Hematopoietic multipotent progenitor cell treated with erythropoietin and hydrocortisone succinate and interleukin-3 and kit ligand, for 8 days (in vitro differentiated cells): Measurements from ENCODE around the gene SPATA3.

Experiments used
- DNase-seq: peaks from one replicate; pipeline ENCODE4 v3.0.0-alpha.2; 2015

The SPATA3 gene

DNA sequence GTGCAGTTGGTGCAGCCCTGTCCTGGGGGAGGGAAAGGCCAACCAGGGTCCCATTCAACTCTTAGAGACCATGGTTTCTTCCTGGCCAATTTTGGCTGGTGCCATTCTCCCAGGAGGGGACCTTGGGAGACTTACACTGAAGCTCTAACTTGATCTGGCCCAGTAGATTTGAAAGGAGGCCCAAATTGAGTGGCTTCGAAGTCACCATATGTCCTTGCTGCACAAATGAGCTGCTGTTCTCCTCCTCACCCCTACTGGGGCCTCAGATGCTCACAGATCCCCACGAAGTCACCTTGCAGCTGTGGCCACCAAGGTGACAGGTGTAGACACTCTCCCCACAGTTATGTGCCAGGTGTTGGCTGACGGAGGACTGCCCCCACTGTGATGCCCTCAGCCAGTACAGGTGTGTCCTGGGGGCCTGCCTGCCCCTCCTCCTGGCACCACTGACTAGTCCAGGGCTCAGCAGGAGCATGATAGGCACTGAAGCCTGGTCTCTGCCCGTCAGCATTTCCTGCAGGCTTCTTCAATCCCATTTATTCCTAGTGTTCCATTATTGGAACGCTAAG lies 36.7 kb downstream of the SPATA3 start:
- DNase-seq: no peak

DNA sequence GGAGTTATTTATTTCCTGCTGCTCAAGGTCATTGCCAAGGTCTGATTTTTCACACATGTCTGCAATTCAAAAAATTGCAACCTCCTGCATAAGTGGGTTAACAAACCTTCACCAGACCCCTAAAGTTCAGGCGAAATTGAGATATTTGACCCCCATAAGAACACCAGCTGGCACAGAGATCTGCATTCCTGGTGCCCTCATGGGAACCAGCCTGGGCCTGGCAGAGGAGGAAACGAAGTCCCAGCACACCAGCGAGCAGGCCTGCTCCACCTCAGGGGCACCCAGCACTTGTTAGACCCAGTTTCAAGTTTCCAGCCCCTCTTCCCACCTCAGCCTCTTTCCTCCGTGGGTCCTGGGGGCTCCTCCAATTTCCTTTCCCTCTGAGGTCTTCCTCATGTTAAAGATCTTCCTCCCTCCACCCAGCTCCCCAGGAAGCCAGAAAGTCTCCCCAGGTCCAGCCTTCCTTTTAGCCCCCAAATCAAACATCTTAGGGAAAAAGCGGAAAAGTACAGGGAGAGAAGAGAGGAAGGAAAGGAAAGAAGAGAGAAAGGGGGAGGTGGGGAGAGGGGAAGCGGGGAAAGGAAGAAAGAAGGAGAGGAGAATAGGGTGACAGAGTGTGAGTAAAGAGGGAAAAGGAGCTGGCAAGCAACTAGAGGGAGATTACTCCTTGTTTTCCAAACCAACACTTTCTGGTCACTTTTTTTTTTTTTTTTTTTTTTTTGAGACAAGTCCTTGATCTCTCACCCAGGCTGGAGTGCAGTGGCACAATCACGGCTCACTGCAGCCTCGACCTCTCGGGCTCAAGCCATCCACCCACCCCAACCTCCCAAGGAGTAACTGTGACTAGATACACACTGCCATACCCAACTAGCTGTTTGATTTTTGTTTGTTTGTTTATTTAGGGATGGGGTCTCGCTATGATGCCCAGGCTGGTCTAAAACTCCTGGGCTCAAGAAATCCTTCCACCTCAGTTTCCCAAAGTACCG lies 37.5 kb downstream of the SPATA3 start:
- no peak for DNase-seq

DNA sequence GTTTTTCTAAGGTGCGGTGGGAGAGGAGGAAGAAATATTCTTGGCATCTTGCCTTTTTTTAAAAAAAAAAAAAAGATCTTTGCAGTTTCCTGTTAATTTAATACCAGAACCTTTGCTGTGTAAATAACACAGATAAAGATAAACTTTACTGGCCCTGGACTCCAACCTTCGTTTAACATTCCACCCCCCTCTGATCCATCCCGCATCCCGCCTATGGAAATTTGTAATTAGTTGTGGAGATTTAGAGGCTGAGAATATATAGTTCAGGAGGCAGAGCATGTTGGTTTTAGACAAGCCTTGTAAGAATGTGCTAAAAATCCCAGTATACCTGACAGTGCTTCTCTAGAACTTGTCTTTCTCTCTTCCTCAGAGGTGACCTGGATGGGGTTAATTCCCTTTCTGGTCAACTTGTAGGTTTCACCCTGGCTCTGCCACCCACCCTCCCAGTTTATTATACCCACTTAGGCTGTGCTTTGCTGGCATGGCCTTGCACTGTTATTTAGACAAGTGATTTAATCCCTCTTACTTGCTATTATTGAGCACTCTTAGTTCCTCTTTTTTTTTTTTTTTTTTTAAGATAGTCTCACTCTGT lies 38.5 kb downstream of the SPATA3 start:
- DNase-seq: no peak

DNA sequence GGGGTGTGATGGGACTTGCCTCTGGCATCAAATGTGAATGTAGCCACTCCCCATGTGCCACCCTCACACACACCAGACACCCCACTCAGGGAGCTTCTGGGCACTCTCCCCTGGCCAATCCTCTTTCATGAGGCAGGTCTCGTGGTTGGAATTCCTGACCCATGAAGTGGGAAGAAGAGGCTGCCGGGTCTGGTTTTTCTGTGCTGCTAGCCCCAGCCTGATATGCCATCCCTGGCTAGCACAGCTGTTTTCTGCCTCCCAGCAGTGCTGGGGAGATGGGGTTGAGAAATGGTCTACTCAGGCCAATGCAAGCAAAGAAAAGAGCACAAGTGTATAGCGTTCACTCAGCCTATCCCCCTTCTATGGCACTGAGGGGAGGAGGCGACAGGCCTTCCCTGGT lies 40.2 kb downstream of the SPATA3 start:
- no peak for DNase-seq

DNA sequence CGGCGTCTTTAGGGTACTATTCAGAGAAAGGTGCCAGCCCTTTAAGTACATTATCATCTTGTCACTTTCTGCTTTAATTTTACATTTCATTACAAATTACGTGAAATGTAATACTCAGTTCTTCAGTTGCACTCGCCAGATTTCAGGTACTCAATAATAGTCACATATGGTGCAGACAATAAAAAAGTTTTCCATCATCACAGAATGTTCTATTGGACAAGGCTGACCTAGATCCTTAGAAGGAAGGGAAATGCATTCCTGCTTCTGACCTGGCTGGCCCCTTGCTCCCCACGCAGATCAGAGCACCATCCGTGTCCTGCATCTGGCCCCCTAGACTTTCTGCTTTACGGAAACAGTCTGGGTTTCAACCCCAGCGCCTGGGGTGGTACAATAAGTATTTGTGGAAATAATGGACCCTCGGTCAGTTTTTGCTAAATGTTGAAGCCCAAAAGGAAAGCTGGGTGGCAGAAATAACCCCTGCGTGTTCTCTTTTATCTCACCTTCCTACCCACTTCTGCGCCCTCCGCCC lies 40.7 kb downstream of the SPATA3 start:
- no peak for DNase-seq

DNA sequence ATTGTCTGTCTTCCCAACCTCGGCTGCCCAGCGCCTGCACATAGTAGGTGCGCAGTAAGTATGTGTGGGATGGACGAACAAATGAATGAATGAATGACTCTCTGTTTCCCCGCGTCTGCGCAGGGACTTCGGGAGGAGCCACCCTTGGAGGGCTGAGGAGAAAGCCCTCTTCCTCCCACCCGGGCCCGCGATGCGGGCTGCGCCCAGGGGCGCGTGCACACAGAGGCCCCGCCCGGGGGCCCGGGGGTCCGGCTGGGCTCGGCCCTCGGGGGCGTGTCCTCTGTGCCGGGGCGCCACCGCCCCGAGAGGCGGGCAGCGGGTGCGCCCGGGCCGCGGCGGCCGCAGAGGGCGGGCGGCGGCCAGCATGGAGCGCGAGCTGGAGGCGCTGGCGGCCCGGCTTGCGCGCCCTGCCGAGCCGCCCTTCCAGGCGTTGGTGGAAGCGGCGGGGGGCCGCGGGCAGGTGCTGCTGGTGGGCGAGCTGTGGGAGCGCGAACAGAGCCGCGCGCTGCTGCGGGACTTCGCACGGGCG lies 41.3 kb downstream of the SPATA3 start, which contains the start of gene C2orf72:
C2orf72 (plus strand) TSS at position 322 of the 529 bp plus-strand sequence; CDS start at position 365, 43 bp downstream.
- DNase-seq: no peak

DNA sequence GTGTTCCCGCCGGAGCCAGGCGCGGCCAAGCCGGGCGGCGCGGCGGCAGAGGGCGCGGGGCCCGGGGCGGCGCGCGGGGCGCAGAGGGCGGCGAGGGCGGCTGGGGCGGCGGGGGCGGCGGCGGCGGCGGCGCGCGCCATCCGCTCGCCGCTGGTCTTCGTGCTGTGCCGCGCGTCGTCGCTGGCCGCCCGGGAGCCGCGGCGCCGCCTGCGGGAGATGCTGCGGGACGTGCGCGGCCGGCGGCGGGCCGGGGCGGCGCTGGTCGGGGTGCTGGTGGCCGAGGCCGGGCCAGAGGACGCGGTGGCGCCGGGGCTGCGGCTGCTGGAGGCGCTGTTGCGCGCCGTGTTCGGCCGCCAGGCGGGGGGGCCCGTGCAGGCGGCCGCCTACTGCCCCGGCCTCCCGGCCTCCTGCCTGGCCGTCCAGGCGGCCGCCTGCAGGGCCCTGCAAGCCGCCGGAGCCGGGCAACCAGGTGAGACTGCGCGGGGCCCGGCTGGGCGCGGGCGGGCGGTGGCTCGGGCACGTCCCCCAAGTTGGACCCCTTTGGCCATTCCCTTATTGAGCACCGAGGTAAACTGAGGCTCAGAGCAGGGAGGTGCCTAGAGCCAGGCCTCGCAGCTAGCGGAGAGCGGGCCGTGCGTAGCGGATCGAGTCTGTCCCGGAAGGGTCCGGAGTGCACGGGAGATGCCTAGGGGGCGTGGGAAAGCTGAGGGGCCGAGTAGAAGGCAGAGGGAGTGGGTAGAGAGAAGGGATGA lies 42.0 kb downstream of the SPATA3 start:
- no peak for DNase-seq

DNA sequence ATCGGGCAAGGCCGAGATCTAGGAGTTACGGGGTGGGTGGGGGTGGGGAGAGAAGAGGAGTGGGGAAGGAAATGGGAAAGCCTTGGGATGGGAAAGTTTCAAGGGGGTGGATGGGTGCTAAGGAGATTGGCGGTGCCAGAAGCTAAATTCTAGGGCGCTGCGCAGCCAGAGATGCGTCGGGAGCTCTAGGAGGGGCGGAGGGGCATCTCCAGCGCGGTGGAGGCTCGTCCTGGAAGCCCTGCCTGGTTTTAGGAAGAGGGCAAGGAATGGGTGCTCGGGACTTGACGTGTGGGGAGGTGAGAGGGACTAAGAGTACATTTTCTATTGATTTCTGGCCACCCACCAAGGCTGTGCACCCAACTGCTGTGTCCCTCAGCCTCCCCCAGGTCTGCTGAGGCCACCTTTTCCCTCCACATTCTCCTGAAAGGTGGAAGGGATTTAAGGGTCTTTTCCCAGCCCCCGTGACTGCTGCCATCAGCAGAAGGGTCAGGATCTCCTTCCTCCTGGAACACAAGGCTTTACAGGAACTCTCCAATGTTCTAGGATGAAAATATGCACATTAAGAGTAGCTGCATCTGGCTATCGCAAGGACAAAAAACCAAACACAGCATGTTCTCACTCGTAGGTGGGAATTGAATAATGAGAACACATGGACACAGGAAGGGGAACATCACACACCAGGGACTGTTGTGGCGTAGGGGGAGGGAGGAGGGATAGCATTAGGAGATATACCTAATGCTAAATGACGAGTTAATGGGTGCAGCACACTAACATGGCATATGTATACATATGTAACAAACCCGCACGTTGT lies 42.8 kb downstream of the SPATA3 start:
- DNase-seq: no peak

DNA sequence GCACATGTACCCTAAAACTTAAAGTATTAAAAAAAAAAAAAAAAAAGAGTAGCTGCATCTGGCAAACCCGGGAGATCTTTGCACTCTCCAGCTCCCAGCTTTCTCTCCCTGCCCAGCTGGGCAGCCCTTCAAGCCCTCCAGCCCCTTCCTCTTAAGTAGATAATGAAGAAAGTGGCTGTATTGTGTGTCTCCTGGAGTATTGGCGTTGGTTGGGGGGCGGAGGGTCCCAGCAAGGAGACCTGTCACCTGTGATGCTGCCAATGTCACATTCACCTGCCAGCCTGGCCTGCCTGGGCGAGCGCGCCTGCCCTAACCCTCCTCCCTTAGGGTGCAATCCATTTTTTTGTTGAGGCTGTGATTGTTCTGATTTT lies 43.4 kb downstream of the SPATA3 start:
- DNase-seq: no peak

DNA sequence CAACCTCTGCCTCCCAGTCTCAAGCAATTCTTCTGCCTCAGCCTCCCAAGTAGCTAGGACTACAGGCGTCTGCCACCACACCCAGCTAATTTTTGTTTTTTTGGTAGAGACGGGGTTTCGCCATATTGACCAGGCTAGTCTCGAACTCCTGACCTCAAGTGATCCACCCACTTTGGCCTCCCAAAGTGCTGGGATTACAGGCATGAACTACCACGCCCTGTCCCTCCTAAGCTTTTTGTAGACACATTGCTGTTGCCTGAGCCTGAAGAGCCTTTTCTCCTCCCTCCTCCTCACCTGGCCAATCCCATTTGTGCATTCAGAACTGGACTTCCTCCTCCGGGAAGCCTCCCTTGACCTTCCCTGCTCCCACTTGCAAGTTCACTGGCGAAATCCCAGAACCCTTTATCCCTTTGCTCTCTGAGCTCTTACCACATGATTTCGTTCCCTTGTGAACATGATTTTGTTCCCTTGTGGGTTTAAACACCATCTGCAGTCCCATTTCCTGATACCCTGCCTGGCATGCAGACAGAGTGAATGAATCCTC lies 44.0 kb downstream of the SPATA3 start:
- no peak for DNase-seq

DNA sequence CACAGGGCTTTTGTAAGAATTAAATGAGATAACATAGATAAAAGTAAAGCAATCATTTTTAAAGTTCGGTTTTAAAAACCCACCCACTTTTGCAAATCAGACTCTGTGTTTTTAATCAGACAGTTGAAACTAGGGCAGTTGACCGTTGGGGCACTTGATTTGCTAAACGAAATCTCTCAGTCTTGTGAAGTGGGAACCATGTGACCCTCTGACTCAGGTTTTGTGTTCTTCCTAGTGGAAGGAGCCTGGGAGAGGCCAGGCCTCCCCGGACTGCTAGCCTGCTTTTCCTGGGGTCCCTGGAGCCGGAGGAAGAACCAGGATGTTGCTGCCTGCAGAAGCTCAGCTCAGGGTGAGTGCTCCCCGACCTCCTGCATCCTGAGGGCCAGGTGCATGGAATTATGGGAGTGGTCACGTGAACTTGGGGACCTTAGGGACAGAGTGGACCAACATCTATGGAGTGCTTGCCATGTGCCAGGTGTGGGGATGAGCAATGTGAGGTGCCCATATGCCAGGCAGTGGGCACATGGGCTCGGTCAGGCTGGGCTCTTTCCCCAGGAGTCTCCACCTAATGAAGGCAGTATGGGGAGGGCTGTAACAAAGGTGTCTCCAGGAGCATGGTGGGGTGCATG lies 45.3 kb downstream of the SPATA3 start:
- DNase-seq: no peak

DNA sequence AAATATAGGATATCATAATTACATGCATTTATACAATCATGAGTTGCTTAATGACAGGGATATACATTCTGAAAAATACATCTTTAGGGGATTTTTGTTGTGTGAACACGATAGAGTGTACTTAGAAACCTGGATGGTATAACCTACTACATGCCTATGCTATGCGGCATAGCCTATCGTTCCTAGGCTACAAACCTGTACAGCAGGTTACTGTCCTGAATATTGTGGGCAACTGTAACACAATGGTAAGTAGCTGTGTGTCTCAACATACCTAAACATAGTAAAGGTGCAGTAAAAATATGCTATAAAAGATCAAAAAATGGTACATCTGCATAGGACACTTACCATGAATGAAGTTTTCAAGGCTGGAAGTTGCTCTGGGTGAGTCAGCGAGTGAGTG lies 47.9 kb downstream of the SPATA3 start:
- DNase-seq: no peak

DNA sequence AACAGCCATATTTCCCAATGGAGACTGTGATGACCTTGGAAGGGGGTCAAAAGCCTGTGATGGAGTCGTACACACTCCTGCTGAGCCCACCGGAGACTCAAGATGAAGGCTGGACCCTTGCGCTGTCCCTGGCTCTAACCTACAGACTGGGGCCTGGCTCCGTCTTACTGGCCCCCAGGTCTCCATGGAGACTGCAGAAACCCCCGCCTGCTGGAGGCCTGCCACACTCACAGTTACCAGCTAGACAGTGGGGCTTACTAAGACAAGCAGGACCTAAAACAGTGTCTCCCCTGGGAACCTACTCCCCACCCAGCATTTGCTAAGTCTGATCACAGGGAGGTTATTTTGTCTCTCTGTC lies 51.0 kb downstream of the SPATA3 start:
- no peak for DNase-seq

DNA sequence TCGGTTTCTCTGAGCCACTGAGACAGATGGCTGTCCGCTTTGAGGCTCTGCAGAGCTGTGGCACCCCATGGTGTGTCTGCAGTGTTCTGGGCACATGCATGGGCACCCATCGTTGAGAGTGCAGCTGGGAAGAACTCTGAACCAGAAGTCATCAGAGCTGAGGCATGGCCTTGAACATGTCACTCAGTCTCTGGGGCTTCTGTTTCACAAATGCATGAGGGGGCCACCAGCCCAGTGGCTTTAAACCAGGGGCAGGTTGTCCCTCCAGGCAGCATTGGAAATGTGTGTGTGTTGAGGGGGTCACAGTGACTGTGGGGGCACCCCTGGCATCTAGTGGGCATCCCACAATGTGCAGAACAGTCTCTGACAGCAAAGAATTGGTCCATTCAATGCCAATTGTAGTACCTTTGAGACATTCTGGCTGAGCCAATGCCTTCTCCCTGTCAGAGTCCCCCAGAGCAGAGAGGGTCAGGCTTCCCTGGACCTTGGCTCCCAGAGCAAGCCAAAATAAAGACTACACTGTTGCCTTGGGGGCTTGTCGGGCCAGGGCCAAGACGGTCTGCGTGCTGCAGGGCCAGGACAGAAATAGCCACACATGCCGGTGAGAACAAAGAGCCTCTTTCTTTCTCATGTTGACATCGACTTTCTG lies 51.5 kb downstream of the SPATA3 start:
- no peak for DNase-seq

DNA sequence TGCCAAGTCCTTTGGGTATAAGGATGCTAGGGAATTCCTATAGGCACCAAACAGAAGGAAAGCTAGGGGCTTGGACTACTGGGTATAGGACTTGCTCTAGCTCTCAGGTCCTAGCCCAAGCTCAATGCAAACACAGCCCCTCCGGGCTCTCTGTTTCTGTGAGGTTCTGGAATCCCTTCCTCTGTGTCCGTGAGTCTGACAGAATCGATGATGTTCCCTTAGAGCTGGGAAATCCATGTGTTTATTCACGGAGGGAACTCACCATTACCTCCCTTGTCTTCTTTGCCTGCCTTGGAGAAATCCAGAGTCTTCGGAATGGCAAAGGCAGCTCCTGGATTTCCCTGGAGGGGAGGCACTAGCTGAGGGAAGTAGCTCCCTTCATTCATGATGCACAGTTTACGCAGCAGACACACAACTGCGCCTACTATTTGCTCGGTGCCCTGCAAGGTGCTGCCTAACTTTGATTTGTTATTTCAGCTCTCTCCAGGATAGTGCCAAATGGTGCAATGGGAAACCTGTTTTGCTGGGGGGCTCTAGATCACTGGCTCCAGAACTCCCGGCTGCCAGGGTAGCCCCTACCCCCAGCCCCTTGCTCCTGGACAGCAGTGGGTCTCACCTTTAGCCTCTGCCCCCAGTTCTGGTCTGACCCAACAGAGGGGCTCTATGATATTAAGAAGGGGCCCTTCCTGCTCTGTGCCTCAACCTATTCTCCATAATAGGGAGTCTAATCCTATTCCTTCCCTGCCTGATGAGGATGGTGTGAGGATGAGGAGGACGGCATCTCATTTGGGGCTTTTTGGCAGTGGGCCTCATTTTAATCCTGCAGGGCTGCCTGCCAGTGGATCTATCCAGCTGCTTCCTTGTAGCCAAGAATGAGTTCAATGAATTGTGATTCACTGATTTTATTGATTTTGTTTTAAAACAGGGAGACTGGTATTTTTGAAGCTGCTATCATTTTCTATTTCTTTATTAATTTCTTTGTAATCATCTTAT lies 52.3 kb downstream of the SPATA3 start:
- no peak for DNase-seq

DNA sequence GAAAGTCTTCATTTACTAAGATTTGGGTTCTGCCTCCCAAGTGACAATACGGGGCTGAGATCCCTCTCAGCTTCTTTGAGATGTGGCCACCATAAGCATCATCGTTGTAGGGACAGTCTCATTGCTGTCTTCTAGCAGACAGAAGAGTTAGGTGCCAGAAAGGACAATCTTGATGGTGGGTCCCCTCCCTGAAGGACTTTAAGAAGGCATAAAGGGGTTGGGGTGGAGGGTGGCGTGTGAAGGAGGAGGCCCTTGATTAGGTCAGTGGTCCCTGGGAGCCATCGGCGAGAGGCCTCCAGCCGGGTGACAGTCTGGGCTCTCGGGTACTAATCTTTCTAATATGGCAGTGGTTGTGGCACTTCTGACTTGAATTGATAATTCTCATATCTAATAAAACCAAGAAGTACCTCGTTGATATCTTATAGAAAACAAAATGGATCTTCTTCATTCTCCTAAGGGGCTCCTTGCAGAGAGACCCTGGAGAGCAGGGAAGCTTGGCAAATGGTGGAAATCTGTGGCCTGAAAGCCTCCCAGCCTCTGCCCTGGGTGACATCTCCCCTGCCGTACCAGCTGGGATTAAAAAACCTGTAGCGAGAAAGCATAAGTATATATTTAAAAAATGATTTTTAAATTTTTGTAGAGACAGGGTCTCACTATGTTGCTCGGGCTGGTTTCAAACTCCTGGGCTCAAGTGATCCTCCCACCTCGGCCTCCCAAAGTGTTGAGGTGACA lies 53.5 kb downstream of the SPATA3 start:
- DNase-seq: no peak

DNA sequence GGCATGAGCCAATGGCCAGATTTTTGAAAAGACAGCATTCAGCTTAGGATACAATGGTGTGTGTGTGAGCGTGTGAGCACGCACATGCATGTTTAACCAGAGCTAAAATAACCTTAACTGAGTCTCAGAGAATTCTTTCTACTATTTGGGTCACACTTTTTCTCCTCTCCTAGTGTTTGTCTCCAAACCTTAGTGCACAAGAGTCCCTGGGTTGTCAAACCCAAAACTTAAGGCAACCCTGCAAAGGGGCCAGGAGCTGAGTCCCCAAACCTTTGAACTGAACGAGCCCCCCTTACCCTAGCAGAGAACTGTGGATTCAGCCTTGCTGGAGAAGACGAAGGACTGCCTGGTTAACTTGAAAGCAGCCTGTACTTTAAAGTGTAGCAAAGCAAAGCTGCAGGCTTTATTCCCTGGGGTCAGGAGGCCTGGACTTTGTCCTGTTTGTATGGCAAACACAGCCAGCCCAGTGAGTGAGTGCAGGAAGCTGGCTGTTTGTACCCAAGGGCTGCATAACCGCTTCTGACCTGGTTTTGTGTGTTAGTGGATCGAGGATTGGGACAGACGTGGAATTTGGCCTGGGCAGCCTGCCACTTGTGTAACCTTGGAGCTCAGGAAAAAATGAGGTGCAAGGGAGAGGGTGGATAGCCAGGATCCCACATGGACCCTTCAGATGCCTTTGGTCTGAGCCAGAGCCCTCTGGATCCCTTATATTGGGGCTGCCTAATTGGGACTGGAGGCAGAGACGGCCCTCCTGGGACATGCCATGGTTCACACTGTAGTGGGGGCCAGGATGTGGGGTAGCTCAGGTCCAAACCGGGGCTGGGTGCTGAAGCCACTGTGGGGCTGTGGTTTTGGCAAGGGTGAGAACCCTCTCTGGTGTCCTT lies 54.3 kb downstream of the SPATA3 start:
- no peak for DNase-seq
